Measurements from ENCODE around the gene RPL28.

Gene RPL28

GRCh38 chr19:55373993-55374757, 11.6 kb upstream of the RPL28 start:
- DNase-seq (ENCODE audit: low spot score), result no peak

DNA sequence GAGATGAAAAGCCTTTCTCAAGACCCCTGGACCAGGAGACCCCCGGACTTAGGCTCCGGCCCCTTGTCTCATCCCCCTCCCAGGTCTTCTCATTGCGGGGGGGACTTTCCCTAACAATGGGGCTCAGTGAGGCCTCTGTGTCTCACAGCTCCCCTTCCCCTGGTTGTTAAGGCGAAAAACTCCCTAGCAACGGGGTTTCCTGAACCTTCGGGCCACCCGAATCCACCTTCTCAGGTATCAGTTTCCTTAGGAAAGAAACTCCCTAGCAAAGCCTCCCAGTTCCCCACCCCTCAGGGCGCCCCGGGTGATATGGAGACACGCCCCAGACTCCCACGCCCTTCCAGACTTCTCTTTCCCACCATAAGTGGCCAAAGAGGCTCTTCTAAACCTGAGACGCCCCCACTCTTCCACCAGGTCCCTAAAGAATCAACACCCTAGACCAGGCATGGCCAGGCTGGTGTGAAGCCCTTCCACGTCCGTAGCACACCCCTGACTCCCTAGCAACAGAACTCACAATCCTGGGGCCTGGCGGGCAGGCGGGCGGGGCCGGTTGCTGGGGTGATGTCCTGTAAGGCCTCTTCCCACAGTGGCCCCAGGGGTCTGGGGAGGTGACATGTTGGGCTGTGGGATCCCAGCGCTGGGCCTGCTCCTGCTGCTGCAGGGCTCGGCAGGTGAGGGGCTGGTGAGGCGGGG, 9.3 kb upstream of the RPL28 start, which contains the start of gene TMEM190:
TMEM190 (plus strand) TSS at position 586 of the 693 bp plus-strand sequence; CDS start at position 614, 28 bp downstream.
- no peak for DNase-seq (ENCODE audit: low spot score)

DNA sequence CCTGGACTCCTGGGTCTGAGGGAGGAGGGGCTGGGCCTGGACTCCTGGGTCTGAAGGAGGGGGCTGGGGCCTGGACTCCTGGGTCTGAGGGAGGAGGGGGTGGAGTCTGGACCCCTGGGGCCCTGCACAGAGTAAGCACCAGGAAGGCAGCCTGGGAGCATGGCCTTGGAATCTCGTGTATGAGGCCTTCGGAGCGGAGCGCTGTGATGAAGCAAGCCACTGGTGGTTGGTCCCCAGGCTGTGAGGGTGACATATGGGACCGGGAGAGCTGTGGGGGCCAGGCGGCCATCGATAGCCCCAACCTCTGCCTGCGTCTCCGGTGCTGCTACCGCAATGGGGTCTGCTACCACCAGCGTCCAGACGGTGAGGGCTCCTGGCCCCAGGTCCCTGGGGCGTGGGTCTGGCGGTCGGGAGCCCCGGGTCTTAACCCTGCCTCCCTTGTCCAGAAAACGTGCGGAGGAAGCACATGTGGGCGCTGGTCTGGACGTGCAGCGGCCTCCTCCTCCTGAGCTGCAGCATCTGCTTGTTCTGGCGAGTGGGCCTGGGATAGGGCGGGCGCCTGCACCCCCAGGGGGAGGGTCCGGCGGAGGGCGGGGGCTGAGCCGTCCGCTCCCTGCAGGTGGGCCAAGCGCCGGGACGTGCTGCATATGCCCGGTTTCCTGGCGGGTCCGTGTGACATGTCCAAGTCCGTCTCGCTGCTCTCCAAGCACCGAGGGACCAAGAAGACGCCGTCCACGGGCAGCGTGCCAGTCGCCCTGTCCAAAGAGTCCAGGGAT, 8.2 kb upstream of the RPL28 start:
- no peak for DNase-seq (ENCODE audit: low spot score)

DNA sequence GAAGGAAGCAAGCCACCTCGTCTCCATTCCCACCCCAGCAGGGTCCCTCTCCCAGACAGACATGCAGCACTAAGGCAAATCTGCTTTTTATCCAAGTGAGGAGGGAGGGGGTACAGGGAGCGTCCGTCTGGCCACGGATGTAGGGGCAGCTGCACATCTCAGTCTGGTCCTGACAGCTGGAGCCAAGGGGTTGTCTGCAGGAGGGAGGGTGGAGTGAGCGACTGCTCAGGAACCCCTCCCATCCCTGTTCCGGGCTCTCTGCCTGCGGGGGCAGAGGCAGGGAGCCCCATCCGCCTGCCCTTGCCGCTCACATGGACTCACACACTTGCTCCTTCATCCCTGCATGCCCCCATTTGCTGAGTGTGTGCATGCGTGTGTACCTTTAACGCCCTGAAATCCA, 6.6 kb upstream of the RPL28 start:
- DNase-seq (ENCODE audit: low spot score), result no peak

GRCh38 chr19:55382013-55382412, 3.7 kb upstream of the RPL28 start:
- no peak for DNase-seq (ENCODE audit: low spot score)

- no peak for DNase-seq (ENCODE audit: low spot score)
These were observed 3.1 kb upstream of the RPL28 start for GRCh38 chr19:55382522-55383054.

GRCh38 chr19:55383279-55384130, 2.2 kb upstream of the RPL28 start:
- DNase-seq (ENCODE audit: low spot score), result no peak

GRCh38 chr19:55384131-55384919, 1.4 kb upstream of the RPL28 start, which contains the start of gene TMEM238:
TSS of gene TMEM238 (minus strand) at chr19:55384292. CDS start at chr19:55384259, 33 bp downstream.
- DNase-seq (ENCODE audit: low spot score), result no peak

DNA sequence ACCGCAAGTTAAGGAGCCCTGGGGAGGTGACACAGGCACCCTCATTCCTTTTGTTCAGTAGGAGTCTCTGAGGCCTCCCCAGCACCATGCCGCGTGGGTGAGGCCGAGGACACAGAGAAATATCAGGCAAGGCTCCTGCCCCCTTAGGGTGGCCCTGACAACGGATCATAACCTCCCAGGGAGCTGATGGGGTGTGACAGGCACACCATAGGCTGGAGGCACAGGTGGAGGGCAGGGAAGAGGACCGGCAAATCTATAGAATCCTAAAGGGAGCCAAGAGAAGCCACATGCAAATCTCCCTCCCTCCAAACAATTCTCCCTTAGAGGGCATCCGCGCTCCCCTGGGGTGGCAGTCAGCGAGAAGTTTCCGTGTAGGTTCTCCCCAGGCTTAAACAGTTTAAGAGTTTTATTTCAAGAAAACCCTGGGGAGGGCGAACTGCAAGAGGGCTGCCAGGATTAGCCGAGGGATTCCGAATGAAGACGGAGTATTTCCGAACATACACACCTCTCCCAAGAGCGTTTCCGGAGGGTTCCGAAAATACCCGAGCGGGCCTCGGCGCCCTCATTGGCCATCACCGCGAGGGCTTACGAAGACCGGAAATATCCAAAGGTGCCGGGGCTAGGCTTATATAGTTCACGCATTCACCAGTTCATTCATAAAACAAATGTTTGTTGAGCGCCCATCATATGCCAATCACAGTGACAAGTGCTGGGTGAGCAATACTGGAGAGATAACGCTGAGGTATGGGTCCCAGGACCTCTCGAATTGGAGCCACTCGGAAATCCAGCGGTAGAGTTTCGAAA, 610 bp upstream of the RPL28 start:
- DNase-seq (ENCODE audit: low spot score), result peak; percentile 95

DNA sequence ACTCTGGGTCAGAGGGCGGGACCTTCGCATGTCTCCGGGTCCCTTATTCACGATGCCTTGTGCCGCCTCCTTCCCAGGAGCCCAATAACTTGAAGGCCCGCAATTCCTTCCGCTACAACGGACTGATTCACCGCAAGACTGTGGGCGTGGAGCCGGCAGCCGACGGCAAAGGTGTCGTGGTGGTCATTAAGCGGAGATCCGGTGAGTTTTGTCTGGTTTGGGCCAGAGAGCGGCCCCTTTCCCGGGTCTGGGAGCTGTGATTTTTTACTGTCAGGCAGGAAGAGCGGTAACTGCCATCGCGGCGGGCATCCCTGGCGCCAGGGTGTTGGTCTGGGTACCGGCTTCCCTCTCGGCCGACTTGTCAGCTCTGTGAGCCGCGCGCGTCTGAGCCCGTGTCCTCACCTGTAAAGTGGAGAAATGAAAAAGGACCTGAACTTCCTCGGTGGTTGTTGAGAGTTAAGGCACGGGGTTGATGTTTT, 800 bp downstream of the RPL28 start:
- no peak for DNase-seq (ENCODE audit: low spot score)

DNA sequence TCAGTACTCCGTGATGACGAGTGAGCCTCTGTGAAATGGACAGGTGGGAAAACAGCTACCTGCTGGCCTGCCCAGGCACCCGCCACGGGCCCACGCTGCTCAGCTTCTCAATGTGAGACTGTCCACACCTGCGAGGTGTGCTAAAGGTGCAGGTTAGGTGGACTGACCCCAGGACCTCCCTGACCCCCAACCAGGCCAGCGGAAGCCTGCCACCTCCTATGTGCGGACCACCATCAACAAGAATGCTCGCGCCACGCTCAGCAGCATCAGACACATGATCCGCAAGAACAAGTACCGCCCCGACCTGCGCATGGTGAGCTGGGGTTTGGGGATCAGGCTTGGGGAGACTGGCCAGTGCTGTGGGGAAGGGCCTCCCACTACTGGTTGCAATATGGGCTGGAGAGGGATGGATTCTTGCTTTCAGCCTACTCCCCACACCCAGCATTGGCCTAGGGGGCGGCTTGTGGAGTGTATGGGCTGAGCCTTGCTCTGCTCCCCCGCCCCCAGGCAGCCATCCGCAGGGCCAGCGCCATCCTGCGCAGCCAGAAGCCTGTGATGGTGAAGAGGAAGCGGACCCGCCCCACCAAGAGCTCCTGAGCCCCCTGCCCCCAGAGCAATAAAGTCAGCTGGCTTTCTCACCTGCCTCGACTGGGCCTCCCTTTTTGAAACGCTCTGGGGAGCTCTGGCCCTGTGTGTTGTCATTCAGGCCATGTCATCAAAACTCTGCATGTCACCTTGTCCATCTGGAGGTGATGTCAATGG, 2.2 kb downstream of the RPL28 start:
- no peak for DNase-seq (ENCODE audit: low spot score)

DNA sequence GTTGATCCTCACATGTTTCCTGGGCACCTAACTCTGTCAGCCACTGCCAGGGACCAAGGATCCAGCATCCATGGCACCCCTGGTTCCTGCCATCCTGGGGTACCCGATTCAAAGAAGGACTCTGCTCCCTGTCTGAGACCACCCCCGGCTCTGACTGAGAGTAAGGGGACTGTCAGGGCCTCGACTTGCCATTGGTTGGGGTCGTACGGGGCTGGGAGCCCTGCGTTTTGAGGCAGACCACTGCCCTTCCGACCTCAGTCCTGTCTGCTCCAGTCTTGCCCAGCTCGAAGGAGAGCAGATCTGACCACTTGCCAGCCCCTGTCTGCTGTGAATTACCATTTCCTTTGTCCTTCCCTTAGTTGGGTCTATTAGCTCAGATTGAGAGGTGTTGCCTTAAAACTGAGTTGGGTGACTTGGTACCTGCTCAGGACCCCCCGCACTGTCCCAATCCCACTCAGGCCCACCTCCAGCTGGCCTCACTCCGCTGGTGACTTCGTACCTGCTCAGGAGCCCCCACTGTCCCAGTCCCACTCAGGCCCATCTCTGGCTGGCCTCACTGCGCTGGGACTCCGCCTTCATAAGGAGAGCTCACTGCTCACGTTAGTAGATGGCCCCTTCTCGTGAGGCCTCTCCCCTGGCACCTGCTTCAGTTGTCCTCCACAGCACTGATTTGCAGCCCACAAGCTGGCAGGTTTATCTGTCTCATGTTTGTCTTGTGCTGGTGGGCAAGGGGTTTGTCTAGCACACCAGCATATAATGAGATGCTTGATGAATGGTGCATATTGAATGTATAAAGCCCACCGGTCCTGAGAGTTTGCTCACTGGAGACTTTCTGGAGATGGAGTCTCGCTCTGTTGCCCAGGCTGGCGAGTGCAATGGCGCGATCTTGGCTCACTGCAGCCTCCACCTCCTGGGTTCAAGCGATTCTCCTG, 3.9 kb downstream of the RPL28 start:
- DNase-seq (ENCODE audit: low spot score), result no peak

DNA sequence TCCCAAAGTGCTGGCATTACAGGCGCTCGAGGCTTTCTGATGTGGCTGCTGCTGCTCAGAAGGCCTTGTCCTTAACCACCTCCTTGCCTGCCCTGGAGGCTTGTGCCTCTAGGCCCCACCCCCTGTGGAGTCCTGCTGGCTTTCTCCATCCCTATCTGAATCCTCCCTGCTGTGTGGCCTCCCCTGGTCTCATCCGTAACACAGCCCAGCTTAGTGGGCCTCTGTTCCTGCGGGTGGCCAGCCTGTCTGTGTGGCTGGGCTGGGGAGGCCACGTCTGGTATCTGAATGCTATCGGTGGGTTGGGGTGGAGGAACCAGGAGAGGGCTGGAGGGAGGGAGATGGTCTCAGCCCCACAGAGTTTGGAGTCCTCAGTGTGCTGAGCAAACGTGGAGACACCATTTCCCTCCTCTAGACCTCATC, 4.7 kb downstream of the RPL28 start:
- DNase-seq (ENCODE audit: low spot score), result no peak

GRCh38 chr19:55391191-55391670, 5.5 kb downstream of the RPL28 start:
- DNase-seq (ENCODE audit: low spot score), result no peak

DNA sequence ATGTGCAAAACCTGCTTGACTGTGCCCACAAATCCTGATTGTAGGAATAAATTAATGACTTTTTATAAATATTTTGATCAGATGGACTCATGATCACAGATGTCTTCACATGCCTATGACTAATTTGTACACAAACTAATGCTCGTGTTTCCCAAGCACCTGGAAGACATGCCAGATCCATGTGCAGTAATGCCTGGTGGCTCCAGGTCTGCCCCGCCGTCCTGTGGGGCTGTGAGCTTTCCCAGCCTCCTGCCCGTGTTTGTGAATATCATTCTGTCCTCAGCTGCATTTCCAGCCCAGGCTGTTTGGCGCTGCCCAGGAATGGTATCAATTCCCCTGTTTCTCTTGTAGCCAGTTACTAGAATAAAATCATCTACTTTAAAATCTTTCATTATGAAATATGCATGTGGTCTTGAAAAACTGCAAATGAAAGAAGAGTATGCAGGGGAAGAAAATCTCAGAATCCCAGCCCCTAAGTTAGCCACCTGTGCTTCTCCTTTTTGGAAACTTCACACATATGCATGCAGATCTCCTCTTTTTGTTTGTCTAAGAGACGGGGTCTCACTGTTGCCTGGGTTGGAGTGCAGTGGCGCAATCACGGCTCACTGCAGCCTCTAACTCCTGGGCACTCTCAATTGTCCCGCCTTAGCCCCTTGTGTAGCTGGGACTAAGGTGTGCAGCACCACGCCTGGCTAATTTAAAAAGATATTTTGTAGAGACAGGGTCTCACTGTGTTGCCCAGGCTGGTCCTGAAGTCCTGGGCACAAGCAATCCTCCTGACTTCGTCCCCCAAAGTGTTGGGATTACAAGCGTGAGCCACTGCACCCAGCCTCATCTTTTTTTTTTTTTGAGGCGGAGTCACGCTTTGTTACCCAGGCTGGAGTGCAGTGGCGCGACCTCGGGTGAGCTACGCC, 6.2 kb downstream of the RPL28 start:
- DNase-seq (ENCODE audit: low spot score), result no peak

Data from COLO829 (cell line).